Measurements from ENCODE around the gene ABCF1.

Gene ABCF1

GRCh38 chr6:30554404-30554803 lies 16.8 kb upstream of the ABCF1 start:
- Mint-ChIP-seq H3K27ac (peak overlapping the region; percentile 17), H3K27me3 (no peaks in the 10 kb centered on the region), H3K36me3 (ENCODE audit: low read depth) (peaks cover 68% of the 10 kb centered on the region), H3K9me3 (no peaks in the 10 kb centered on the region), H3K4me3 (peak overlapping the region; percentile 98), H3K4me1 (ENCODE audit: low read depth) (peaks cover 44% of the 10 kb centered on the region)

DNA sequence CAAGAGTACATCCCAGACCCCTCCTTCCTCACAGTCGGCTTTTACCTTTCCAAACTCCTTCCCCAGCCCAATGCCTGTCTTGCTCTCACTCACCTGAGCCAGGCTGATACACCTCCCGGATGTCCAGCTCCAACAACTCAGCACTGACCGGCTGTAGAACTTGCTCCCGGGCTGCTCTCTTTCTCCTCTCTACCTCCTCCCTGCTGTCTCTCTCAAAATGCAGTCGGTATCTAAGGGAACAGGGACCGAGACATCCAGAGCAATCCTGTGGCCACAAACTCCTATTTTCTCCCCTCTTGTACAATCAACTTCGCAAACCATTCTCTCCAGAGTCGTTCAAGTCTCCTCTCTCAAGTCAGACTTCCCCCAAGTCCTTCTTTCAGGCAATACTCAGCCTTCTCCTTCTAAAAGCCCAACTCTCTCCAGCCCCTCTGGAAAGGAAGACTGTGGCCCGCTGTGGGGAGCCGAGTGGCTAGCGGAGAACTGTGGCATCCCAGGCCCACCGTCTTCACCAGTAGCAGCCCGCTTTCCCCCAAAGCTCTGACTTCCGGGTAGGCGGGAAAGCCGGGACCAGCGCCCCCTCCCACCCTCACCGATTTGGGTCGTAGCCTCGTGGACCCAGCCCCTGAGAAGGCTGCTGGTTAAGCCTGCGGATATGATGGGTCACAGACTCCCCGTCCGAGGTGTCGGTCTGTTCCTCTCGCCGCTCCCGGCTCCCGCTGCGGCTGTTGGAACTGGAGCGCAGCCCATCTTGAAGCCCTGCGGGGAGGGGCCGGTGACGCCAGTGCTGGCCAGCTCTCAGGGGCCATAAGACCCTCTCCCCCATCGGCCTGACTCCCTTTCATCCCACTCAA lies 16.1 kb upstream of the ABCF1 start:
- Mint-ChIP-seq H3K36me3 (ENCODE audit: low read depth) (peaks cover 68% of the 10 kb centered on the region), H3K4me3 (peak overlapping the region; percentile 98), H3K27me3 (no peaks in the 10 kb centered on the region), H3K4me1 (ENCODE audit: low read depth) (peaks cover 52% of the 10 kb centered on the region), H3K27ac (peak overlapping the region; percentile 99), H3K9me3 (no peaks in the 10 kb centered on the region)

DNA sequence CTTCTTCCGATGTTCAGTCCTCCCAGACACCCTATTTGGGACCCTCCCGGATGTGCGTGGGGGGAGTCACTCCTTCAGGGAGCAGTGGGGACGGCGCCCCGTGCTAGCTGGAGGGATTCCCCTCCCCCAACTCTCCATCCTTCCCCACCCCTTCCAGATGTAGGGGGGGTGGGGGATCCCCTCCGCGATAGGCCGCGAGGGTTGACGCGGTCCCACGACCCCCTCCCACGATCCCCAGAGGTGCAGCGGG lies 15.5 kb upstream of the ABCF1 start:
- Mint-ChIP-seq H3K36me3 (ENCODE audit: low read depth) (peaks cover 67% of the 10 kb centered on the region), H3K27me3 (no peaks in the 10 kb centered on the region), H3K4me1 (ENCODE audit: low read depth) (peaks cover 53% of the 10 kb centered on the region)

GRCh38 chr6:30556066-30556905 lies 15.0 kb upstream of the ABCF1 start, which contains the start of gene GNL1:
GNL1 (minus strand) TSS chr6:30556489; CDS start chr6:30556203, 286 bp downstream.
- peaks cover 63% of the 10 kb centered on the region for H3K36me3 Mint-ChIP-seq (ENCODE audit: low read depth)
- peak within 1 kb of the TSS; percentile 98 for H3K4me3 Mint-ChIP-seq
- no peaks in the 10 kb centered on the region for H3K27me3 Mint-ChIP-seq
- H3K9me3 Mint-ChIP-seq: no peaks in the 10 kb centered on the region
- H3K4me1 Mint-ChIP-seq (ENCODE audit: low read depth): peaks cover 53% of the 10 kb centered on the region
- H3K27ac Mint-ChIP-seq: peak within 1 kb of the TSS; percentile 99

More for the DNA sequence above, 15.5 kb upstream of the ABCF1 start:
- peak overlapping the region; percentile 98 for H3K4me3 Mint-ChIP-seq
- peak overlapping the region; percentile 99 for H3K27ac Mint-ChIP-seq
- no peaks in the 10 kb centered on the region for H3K9me3 Mint-ChIP-seq

DNA sequence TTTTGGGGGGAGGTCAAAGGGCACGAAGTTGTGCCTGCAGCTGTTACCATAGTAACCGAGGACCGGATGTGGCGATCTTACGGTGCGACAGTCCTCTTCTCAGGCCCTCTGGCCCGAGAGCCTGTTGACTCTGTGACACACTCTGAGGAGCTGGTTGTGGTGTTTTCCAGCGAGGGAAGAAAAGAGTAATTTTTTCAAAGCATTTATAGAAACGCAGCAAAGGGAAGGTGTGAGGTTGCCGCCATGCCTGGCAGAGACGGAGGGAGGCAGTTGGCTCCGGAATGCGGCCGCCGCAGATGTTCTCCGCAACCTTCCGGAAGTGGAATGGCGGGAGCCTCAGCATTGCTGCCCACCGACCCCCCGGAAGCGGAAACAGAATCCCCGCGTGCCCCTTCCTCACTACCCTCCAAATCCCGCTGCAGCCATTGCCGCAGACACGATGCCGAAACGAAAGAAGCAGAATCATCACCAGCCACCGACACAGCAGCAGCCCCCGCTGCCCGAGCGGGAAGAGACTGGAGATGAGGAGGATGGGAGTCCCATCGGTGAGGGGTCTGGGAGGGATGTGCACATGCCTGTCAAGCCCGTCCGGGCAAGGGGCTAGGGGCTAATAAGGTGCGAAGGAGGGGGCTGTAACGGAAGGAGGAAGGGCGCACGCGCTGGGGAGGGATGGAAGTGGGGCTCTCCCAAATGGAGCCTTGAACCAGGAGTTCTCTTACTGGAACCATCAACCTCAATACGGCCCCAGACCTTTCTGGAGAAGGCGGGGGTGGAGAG lies 14.1 kb upstream of the ABCF1 start, which contains the start of gene PRR3:
Gene PRR3 (plus strand): TSS at position 390 of the 777 bp plus-strand sequence. CDS start 50 bp downstream, at position 440.
- H3K36me3 Mint-ChIP-seq (ENCODE audit: low read depth): peaks cover 60% of the 10 kb centered on the region
- H3K4me1 Mint-ChIP-seq (ENCODE audit: low read depth): peaks cover 53% of the 10 kb centered on the region
- H3K27me3 Mint-ChIP-seq: no peaks in the 10 kb centered on the region
- H3K27ac Mint-ChIP-seq: peak within 1 kb of the TSS; percentile 99
- no peaks in the 10 kb centered on the region for H3K9me3 Mint-ChIP-seq
- H3K4me3 Mint-ChIP-seq: peak within 1 kb of the TSS; percentile 98

DNA sequence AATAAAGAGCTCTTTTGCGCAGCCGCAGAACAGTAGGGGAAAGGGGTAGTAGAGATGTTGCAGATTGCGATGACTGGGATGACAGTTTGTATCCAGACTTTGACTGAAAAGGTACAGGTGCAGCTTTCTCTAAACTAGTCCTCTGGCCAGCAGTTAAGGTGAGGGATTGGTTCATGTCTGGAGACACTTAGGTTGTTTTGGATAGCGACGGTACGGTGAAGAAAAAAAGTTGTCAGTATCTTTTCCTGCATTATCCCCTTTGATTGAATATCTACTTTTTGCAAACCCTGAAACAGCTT lies 13.6 kb upstream of the ABCF1 start:
- H3K36me3 Mint-ChIP-seq (ENCODE audit: low read depth): peaks cover 60% of the 10 kb centered on the region
- no peaks in the 10 kb centered on the region for H3K27me3 Mint-ChIP-seq
- H3K4me3 Mint-ChIP-seq: peak overlapping the region; percentile 98
- peaks cover 53% of the 10 kb centered on the region for H3K4me1 Mint-ChIP-seq (ENCODE audit: low read depth)
- H3K9me3 Mint-ChIP-seq: no peaks in the 10 kb centered on the region
- H3K27ac Mint-ChIP-seq: peak overlapping the region; percentile 99

DNA sequence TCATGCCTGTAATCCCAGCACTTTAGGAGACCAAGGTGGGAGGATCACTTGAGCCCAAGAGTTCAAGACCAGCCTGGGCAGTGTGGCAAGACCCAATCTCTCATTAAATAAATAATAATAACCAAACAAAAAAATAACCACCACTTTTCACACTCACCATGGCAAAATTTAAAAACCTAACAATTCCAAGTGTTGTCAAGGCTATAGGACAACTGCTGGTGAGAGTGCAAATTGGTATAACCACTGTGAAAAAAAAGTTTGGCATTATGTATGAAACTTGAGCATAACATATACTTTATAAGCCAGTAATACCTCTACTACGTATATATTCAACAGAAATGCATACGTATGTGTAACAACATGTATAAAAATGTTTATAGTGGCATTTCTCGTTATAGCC lies 10.3 kb upstream of the ABCF1 start:
- Mint-ChIP-seq H3K27ac (no peak overlapping the region), H3K4me1 (ENCODE audit: low read depth) (peaks cover 36% of the 10 kb centered on the region)

DNA sequence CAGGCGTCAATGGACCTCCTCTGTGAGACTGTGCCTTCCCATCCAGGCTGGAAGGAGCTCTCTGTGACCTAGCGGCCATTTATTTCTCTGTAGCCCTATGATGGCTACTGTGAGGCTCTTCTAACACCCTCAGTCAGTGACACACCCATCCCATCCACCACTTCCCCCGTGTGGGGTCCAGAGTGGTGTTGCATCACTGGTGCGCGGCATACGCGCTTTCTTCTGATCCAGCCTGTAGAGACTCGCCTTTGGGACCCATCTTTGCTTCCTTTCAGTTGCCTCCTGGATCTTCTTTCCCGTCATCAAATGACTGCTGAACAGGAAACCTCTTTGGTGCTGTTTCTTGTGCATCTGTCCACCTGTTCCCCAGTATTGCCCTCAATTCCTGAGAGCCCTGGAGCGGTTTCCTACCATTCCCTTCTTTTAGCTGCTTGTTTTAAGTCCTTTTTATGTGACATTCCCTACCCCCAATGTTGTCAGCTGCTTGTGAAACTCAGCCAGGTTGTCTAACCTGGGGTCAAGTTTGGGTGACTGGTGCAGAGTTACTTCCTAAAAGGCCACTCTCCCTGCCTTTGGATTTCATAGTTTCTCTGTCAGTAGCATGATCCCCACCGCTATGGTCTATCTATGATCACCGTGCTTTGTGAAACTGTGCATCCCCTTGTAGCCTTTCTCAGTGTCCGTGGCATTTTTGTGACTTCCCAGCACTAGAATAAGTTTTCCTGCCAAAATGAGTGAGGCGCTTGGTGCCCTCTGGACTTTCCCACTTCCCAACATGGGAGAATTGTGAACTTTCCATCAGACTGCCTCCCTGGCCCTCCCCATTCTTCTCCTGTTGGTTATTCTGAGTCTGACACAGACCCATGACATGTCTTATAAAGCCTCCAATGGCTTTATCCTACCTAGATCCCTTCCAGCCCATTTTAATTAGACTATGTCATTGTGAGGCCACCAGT lies 8.5 kb upstream of the ABCF1 start:
- Mint-ChIP-seq H3K4me3 (no peak overlapping the region), H3K4me1 (ENCODE audit: low read depth) (peaks cover 31% of the 10 kb centered on the region), H3K27ac (no peak overlapping the region), H3K9me3 (no peaks in the 10 kb centered on the region), H3K27me3 (no peaks in the 10 kb centered on the region), H3K36me3 (ENCODE audit: low read depth) (peaks cover 56% of the 10 kb centered on the region)

More for the DNA sequence above, 10.3 kb upstream of the ABCF1 start:
- no peaks in the 10 kb centered on the region for H3K9me3 Mint-ChIP-seq
- H3K27me3 Mint-ChIP-seq: no peaks in the 10 kb centered on the region
- peaks cover 59% of the 10 kb centered on the region for H3K36me3 Mint-ChIP-seq (ENCODE audit: low read depth)
- no peak overlapping the region for H3K4me3 Mint-ChIP-seq

GRCh38 chr6:30564114-30564513 lies 7.1 kb upstream of the ABCF1 start:
- no peak overlapping the region for H3K4me3 Mint-ChIP-seq
- peaks cover 25% of the 10 kb centered on the region for H3K4me1 Mint-ChIP-seq (ENCODE audit: low read depth)
- no peaks in the 10 kb centered on the region for H3K27me3 Mint-ChIP-seq
- peaks cover 45% of the 10 kb centered on the region for H3K36me3 Mint-ChIP-seq (ENCODE audit: low read depth)
- H3K9me3 Mint-ChIP-seq: no peaks in the 10 kb centered on the region
- H3K27ac Mint-ChIP-seq: no peak overlapping the region

DNA sequence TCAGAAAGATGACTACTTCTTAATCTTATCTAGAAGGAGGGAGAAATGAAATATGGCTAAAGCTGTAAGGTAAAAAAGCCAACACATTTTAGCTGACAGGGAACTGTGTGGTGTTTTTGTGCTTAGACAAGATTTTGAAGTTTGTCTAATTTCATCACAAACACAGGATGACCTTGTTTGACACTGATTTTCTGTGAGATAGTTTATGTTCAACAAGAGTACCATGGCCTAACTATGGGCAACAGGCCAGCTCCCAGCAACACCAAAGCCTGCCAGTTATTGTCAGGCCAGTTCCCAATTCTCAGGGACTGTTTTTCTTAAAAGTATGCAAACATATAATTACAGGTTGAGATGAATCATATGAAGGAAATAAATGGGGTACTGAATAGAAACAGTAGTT lies 5.5 kb upstream of the ABCF1 start:
- no peaks in the 10 kb centered on the region for H3K27me3 Mint-ChIP-seq
- peaks cover 30% of the 10 kb centered on the region for H3K36me3 Mint-ChIP-seq (ENCODE audit: low read depth)
- no peaks in the 10 kb centered on the region for H3K9me3 Mint-ChIP-seq
- no peak overlapping the region for H3K4me3 Mint-ChIP-seq
- peaks cover 30% of the 10 kb centered on the region for H3K4me1 Mint-ChIP-seq (ENCODE audit: low read depth)
- peak overlapping the region; percentile 32 for H3K27ac Mint-ChIP-seq

- Mint-ChIP-seq H3K9me3 (no peaks in the 10 kb centered on the region), H3K4me3 (no peak overlapping the region), H3K36me3 (ENCODE audit: low read depth) (peaks cover 28% of the 10 kb centered on the region), H3K27ac (no peak overlapping the region), H3K27me3 (no peaks in the 10 kb centered on the region), H3K4me1 (ENCODE audit: low read depth) (peaks cover 53% of the 10 kb centered on the region)
Measured at GRCh38 chr6:30568245-30568644, 3.0 kb upstream of the ABCF1 start.

DNA sequence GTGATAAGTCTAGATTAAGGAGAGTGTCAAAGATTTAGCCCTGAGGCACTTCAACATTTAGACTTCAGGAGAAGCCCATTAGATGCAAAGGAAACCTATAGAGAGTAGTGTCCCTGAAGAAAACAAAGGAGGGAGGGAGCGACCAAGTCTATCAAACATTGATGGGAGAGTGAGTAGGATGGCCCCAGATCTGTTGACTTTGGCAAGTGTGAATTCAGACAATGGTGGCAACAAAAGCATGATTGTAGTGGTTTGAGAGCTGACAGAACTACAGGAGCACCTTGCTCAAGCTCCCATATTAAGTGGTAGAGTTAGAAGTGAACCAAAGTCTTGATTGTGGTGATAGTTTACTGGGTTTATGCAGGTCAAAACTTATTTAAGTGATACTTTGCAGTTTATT lies 979 bp upstream of the ABCF1 start:
- Mint-ChIP-seq H3K27me3 (no peaks in the 10 kb centered on the region), H3K27ac (peak overlapping the region; percentile 96), H3K9me3 (no peaks in the 10 kb centered on the region), H3K36me3 (ENCODE audit: low read depth) (peaks cover 28% of the 10 kb centered on the region), H3K4me1 (ENCODE audit: low read depth) (peaks cover 69% of the 10 kb centered on the region), H3K4me3 (peak overlapping the region; percentile 98)

GRCh38 chr6:30570740-30571074 lies 535 bp upstream of the ABCF1 start:
- Mint-ChIP-seq H3K27ac (peak overlapping the region; percentile 96), H3K36me3 (ENCODE audit: low read depth) (peaks cover 28% of the 10 kb centered on the region), H3K27me3 (no peaks in the 10 kb centered on the region), H3K4me1 (ENCODE audit: low read depth) (peaks cover 69% of the 10 kb centered on the region), H3K9me3 (no peaks in the 10 kb centered on the region), H3K4me3 (peak overlapping the region; percentile 98)

GRCh38 chr6:30571762-30572082 lies 480 bp downstream of the ABCF1 start:
- Mint-ChIP-seq H3K4me1 (ENCODE audit: low read depth) (peaks cover 74% of the 10 kb centered on the region), H3K9me3 (no peaks in the 10 kb centered on the region), H3K36me3 (ENCODE audit: low read depth) (peaks cover 33% of the 10 kb centered on the region), H3K27me3 (no peaks in the 10 kb centered on the region), H3K4me3 (peak overlapping the region; percentile 98), H3K27ac (peak overlapping the region; percentile 96)

All from stimulated activated naive CD8-positive, alpha-beta T cell treated with anti-CD3 and anti-CD28 coated beads, Interleukin-15, Interleukin-2, amounts not matched to agents 100 ng/mL and 50 ng/mL, for 24 hours (primary cell).